ENCODE data around the gene TTC27.
"Not testable (repeated sequence)": the region's sequence is repeated elsewhere in the genome, so short reads cannot be mapped to it uniquely, and the experiment has no call there.

The TTC27 gene

DNA sequence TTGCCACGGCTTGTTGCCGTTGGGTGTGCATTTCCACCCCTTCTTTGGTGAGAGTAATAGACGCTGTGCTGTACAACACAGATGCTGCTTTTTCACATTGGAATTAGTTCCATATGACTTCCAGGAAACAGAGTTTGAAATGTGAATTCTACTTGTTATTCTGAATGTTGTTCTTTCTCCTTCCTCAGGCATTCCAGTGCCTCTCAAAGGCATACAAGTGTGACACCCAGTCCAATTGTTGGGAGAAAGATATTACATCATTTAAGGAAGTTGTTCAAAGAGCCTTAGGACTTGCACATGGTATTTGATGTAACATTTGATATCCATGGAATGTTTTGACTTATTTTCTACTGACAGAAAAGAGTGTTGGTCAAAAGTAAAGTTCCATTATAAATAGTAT, 184.5 kb downstream of the TTC27 start:
- DNase-seq: no peak

DNA sequence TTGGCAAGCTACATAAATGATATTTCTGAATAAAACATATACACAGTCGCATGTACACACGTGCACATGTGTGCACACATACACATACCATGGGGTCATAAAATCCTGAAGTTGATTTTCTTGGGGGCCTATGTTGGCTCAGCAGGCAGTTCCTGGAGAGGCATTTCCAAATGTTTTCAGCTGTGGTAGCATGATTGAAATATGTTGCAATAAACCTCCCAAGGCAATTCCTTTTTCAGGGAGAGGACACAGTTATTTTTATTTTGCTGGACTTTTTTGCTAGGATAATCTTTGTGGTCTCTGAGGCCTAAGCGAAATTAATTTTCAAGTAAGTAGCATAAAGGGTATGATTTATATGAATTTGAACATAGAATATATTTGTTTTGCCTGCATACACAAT, 192.2 kb downstream of the TTC27 start:
- no peak for DNase-seq

DNA sequence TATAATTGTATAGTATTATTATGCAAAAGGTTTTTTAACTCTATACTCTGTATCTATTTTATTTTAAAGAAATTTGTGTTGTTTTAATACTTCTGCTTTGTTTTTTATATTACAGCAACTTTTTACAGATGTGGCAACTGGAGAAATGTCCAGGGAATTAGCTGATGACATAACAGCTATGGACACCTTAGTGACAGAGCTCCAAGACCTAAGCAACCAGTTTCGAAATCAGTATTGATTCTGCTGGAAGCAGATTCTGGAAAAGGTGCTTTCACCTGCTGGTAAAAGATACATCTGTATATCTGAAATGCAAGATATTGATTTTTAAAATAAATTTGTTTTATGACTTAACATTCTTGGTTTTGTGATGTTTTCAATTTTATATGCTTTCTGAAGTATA, 192.9 kb downstream of the TTC27 start:
- no peak for DNase-seq

GRCh38 chr2:32824070-32824809, 196.4 kb downstream of the TTC27 start:
- no peak for DNase-seq

GRCh38 chr2:32825291-32825712, 197.5 kb downstream of the TTC27 start:
- no peak for DNase-seq

DNA sequence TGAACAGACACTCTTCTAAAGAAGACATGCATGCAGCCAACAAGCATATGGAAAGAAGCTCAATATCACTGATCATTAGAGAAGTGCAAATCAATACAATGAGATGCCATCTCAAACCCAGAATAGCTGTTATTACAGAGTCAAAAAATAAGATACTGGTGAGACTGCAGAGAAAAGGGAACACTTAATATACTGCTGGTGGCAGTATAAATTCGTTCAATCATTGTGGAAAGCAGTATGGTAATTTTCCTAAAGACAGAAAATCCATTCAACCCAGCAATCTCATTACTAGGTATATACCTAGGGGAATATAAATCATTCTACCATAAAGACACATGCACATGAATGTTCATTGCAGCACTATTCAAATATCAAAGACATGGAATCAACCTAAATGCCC, 202.3 kb downstream of the TTC27 start:
- DNase-seq: no peak

DNA sequence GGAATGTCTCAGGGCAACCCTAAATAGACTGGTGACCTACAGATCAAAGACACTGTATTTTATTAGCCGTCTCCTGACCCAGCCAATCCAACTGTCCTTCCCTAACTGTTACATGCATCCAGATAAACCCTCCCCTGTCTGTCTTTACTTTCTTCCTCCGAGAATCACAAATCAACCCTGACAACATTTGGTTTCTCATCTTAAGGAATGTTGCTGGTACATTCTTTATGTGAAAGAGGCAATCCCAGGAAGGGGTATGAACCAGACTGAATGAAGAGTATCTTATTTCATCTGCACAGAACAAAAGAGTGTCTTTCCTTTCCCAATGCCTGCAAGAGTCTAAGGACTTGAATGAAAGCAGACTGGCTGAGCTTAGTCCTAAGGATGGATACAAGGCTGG, 205.0 kb downstream of the TTC27 start:
- DNase-seq: no peak

- no peak for DNase-seq
Observed at GRCh38 chr2:32833709-32834108, 205.9 kb downstream of the TTC27 start.

DNA sequence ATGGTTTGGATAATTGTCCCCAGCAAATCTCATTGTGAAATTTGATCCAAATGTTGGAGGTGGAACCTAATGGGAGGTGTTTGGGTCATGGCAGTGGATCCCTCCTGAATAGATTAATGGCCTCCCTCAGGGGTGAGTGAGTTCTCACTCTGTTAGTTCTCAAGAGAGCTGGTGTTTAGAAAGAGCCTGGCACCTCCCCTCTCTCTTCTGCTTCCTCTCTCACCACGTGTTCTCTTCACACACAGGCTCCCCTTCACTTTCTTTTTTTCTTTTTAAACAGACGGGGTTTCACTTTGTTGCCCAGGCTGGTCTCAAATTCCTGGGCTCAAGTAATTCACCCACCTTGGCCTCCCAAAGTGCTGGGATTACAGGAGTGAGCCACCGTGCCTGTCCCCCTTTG, 207.3 kb downstream of the TTC27 start:
- no peak for DNase-seq

- DNase-seq: no peak
Observed at GRCh38 chr2:32836933-32837332, 209.1 kb downstream of the TTC27 start.

DNA sequence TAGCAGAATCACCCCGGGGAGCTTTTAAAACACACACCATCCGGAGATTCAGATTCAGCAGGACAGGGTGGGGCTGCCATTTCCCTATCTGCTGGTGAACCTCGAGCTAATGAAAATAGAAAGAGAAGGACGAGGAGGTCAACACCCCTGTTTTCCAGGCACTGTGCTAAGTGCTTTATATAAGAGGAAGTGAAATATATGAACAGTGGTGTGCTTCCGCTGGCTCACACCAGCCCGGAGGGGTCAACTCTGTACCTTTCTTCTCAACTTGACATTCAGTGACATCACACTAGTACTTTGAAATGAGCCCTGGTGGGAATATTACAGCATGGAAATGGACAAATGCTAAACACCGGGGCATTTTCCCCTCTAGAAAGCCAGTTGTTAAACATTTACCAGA, 210.6 kb downstream of the TTC27 start:
- DNase-seq: no peak

DNA sequence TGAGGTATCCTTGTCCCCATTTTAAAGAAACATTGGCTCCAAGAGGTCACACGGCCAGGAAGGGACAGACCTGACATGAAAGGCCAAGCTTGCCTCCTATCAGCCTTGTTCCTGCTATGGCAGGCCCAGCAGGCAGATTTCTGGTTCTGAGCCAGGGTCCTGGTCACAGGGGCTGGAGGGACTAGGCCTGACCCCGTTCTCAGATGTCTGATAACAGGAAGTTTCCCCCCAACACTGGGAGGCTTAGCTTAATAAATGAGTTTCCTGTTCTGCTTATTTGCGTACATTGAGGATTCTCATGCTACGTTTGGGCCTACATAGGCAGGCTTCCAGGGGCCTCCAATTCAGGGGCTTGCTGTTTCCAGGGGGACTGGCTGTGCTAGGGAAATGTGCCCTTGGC, 211.1 kb downstream of the TTC27 start:
- DNase-seq: no peak

DNA sequence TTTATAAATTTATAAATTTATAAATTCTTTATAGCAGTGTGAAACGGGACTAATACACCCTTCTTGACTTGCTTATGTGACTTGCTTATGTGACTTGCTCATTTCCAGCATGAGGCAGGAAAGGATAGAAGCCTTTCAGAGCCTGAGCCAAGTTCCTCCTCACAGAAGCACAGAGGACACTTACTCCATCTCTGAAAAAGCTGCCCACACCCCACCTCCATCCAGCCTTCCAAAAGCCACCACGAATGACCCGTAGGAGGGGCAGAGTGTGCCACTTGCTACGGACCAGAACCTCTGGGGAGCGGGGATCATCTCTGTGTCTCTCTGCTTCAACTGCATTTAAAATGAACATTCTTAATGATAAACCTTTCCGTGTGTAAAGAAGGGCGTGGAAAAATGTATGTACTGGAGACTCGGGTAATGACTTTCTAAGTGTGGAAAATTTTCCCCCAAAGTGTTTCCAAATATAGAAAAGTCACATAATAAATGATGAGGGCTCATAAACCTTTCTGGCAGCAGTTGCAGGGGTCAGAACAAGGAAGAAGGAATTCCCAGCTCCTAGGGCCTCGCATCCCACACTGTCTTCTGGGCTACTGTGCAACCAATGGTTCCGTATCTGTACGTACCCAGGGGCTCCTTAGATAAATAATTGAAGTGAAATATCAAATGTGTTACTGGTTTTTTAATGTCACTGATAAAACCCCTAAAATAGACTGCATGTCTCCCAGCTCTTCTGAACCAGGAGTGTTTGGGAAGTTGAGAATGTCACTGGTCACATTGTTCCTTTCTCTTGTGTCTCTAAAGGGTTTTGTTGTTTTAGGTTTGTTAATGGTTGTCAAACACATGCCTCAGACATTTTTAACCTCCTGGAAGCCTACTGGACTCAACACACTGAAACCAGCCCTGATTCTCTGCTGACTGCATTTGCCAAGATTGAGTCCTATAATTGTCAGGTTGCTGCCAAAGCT, 214.4 kb downstream of the TTC27 start:
- DNase-seq: no peak

- DNase-seq: no peak
Observed at GRCh38 chr2:32843699-32844098, 215.8 kb downstream of the TTC27 start.

GRCh38 chr2:32844253-32844652, 216.4 kb downstream of the TTC27 start:
- no peak for DNase-seq

DNA sequence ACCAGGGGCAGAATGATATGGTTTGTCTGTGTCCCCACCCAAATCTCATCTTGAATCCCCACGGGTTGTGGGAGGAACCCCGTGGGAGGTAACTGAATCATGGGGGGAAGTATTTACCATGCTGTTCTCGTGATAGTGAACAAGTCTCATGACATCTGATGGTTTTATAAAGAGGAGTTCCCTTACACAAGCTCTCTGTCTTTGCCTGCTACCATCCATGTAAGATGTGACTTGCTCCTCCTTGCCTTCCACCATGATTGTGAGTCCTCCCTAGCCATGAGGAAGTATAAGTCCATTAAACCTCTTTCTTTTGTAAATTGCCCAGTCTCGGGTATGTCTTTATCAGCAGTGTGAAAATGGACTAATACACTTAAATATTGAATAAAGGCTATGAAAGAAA, 218.4 kb downstream of the TTC27 start:
- DNase-seq: not testable (repeated sequence)

DNA sequence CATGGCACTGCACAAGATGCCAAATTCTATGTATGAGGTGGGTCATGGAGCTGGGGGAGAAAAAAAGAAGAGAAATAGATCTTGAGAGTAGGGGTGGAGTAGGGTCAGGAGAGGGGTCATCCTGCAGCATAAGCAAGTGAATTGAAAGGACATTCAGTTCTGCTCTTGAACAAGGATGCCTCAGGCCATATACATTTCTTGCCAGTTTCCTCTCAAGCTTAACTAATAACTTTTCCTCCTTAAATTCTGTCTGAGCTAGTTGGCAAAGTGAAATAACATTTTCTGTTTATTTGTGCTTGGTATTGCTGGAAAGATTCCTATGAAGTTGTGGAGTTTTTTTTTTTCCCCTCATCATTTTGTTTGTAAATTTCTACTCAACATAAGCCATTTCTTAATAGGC, 219.9 kb downstream of the TTC27 start:
- no peak for DNase-seq

DNA sequence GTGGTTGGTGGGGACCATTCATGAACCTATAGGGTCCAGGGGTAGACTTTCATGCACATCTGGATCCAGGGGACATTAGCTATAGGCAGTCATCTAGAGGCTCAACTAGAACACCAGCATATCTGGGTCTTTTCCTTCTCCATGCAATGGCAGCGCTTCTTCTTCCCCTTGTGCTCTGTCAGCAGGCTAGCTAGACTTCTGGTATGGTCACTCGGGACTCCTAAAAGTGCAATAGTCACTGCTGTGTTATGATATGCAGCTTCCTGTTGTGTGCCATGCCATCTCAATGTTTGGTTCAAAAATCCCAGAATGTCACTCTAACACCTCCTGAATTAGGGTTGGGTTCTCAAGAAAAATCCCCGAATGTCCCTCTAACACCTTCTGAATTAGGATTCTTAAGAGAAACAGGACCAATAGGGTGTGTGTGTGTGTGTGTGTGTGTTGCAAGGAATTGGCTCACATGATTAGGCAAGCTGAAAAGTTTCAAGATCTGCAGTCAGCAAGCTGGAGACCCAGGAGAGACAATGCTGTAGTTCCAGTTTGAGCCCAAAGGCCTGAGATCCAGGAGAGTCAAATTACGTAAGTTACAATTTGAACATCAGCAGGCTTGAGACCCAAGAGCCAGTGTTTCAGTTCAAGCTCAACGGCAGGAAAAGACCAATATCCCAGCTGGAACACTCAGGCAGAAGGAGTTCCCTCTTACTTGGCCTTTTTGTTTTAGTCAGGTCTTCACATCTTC, 221.8 kb downstream of the TTC27 start:
- no peak for DNase-seq

GRCh38 chr2:32851777-32852439, 224.1 kb downstream of the TTC27 start:
- DNase-seq: no peak

GRCh38 chr2:32852856-32853255, 225.0 kb downstream of the TTC27 start:
- DNase-seq: no peak

DNA sequence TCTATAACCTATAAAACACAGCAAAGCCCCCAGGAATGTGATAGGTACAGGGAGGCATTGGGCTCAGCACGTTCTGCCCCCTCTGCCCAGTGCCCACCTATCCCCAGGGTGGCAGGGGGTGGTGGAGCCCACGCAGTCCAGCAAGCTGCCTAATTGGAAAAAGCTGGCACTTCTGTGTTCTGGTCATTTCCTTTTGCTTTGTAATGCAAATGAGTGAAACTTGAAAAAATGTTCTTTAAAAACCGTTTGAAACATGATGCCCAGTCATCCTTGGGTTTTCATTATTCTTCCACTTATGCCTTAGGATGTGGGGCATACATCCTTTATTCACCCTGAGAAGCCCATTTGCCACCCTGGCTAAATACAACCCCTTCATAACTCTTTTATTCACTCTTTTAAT, 229.0 kb downstream of the TTC27 start:
- no peak for DNase-seq

DNA sequence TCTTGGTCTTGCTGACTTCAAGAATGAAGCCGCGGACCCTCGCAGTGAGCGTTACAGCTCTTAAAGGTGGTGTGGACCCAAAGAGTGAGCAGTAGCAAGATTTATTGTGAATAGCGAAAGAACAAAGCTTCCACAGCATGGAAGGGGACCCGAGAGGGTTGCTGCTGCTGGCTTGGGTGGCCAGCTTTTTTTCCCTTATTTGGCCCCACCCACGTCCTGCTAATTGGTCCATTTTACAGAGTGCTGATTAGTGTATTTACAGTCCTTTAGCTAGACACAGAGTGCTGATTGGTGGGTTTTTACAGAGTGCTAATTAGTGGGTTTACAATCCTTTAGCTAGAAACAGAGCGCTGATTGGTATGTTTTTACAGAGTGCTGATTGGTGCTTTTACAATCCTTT, 230.9 kb downstream of the TTC27 start:
- no peak for DNase-seq

DNA sequence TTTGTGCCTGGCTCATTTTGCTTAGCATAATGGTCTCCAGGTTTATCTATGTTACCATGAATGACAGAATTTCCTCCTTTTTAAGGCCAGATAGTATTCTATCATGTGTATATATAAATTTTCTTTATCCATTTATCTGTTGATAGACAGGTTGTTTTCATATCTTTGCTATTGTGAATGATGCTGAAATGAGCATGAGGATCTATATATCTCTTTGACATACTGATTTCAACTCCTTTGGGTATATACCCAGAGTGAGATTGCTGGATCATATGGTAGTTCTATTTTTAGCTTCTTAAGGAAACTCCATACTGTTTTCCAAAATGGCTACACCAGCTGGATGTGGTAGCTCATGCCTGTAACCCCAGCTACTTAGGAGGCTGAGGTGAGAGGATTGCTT, 232.5 kb downstream of the TTC27 start:
- DNase-seq: no peak

All from activated naive CD4-positive, alpha-beta T cell treated with Interleukin-2 at 50 U/mL for 16 hours (primary cell).